ENCODE measurements around the gene TAS1R1.
"Not testable (repeated sequence)": the region's sequence is repeated elsewhere in the genome, so short reads cannot be mapped to it uniquely, and the experiment has no call there.

TAS1R1 gene

GRCh38 chr1:6521536-6521935 is 33.6 kb upstream of the TAS1R1 start:
- DNase-seq (ENCODE audit: low spot score): no peak

- peak; percentile 38 for DNase-seq (ENCODE audit: low spot score)
These were observed 31.5 kb upstream of the TAS1R1 start for GRCh38 chr1:6523566-6523965.

- no peak for DNase-seq (ENCODE audit: low spot score)
These were observed 28.8 kb upstream of the TAS1R1 start for GRCh38 chr1:6526316-6526715.

- DNase-seq (ENCODE audit: low spot score): no peak
These were observed 26.6 kb upstream of the TAS1R1 start for GRCh38 chr1:6528492-6528891.

- DNase-seq (ENCODE audit: low spot score): no peak
These were observed 24.5 kb upstream of the TAS1R1 start for GRCh38 chr1:6530504-6531160.

- DNase-seq (ENCODE audit: low spot score): no peak
These were observed 23.1 kb upstream of the TAS1R1 start for GRCh38 chr1:6531996-6532395.

GRCh38 chr1:6534248-6534822 is 20.8 kb upstream of the TAS1R1 start:
- DNase-seq (ENCODE audit: low spot score): no peak

- DNase-seq (ENCODE audit: low spot score): no peak
These were observed 19.9 kb upstream of the TAS1R1 start for GRCh38 chr1:6535214-6535613.

- DNase-seq (ENCODE audit: low spot score): no peak
These were observed 18.8 kb upstream of the TAS1R1 start for GRCh38 chr1:6536291-6536690.

- DNase-seq (ENCODE audit: low spot score): no peak
These were observed 16.2 kb upstream of the TAS1R1 start for GRCh38 chr1:6538956-6539355.

GRCh38 chr1:6544831-6545230 is 10.3 kb upstream of the TAS1R1 start:
- no peak for DNase-seq (ENCODE audit: low spot score)

GRCh38 chr1:6545276-6546112 is 9.6 kb upstream of the TAS1R1 start:
- DNase-seq (ENCODE audit: low spot score): no peak

- DNase-seq (ENCODE audit: low spot score): no peak
These were observed 8.8 kb upstream of the TAS1R1 start for GRCh38 chr1:6546326-6546725.

- DNase-seq (ENCODE audit: low spot score): no peak
These were observed 7.8 kb upstream of the TAS1R1 start for GRCh38 chr1:6547301-6547700.

- DNase-seq (ENCODE audit: low spot score): peak; percentile 92
These were observed 838 bp upstream of the TAS1R1 start, which contains the start of gene NOL9 for GRCh38 chr1:6554031-6554906. NOL9 (minus strand) TSS chr1:6554513; CDS start chr1:6554502, 11 bp downstream.

GRCh38 chr1:6557597-6557996 is 2.5 kb downstream of the TAS1R1 start:
- no peak for DNase-seq (ENCODE audit: low spot score)

GRCh38 chr1:6559161-6559560 is 4.1 kb downstream of the TAS1R1 start:
- not testable (repeated sequence) for DNase-seq (ENCODE audit: low spot score)

- DNase-seq (ENCODE audit: low spot score): no peak
These were observed 5.2 kb downstream of the TAS1R1 start for GRCh38 chr1:6560267-6560666.

GRCh38 chr1:6569033-6569432 is 13.9 kb downstream of the TAS1R1 start:
- DNase-seq (ENCODE audit: low spot score): no peak

GRCh38 chr1:6570100-6570499 is 15.0 kb downstream of the TAS1R1 start:
- DNase-seq (ENCODE audit: low spot score): no peak

GRCh38 chr1:6570987-6571386 is 15.9 kb downstream of the TAS1R1 start:
- no peak for DNase-seq (ENCODE audit: low spot score)

All from germinal center (tissue), 1 donor.